HL-60 (cell line): ENCODE data around the gene PHKG2.

Experiments used
- DNase-seq, 2 experiments: peaks; one replicate each; pipeline ENCODE4 v3.0.0-alpha.2; 2010 to 2020; ENCODE audit warnings: low read depth in 1 of 2, low spot score in 1 of 2
- H3K27ac ChIP-seq: fragments of 250-450 bp; sonication (Bioruptor Pico); replicated peaks from 2 replicates; pipeline ENCODE4 v1.5.1; 2020; ENCODE audit warnings: mild to moderate bottlenecking, moderate library complexity
- H3K27me3 ChIP-seq: fragments of 250-450 bp; sonication (Bioruptor Pico); 2 replicates; pipeline ENCODE4 v1.5.1; 2021; ENCODE audit warnings: mild to moderate bottlenecking, moderate library complexity; ENCODE audit not compliant: insufficient read depth, poor library complexity, severe bottlenecking
- H3K4me3 ChIP-seq: replicated peaks from 2 replicates; pipeline ENCODE4 v1.5.1; 2011; ENCODE audit warnings: mild to moderate bottlenecking, control low read depth, low read length; ENCODE audit not compliant: insufficient read depth
- GABPA ChIP-seq: IDR thresholded peaks from 2 replicates; pipeline ENCODE4 v1.6.1; 2012; ENCODE audit warnings: low read depth
- POLR2AphosphoS5 ChIP-seq: IDR thresholded peaks from 2 replicates; pipeline ENCODE4 v1.6.1; 2012; ENCODE audit warnings: low read depth
- REST ChIP-seq: IDR thresholded peaks from 2 replicates; pipeline ENCODE4 v1.6.1; 2012; ENCODE audit warnings: low read depth; ENCODE audit not compliant: insufficient replicate concordance
- SPI1 ChIP-seq: IDR thresholded peaks from 2 replicates; pipeline ENCODE4 v1.6.1; 2012; ENCODE audit warnings: low read depth, mild to moderate bottlenecking, borderline replicate concordance
- TF ChIP-seq, protein P1 (sequence below): IDR thresholded peaks from one replicate; pipeline ENCODE4 v1.5.1; 2011; ENCODE audit warnings: low read length, control low read depth, inconsistent platforms; ENCODE audit not compliant: insufficient read depth

Gene PHKG2

DNA sequence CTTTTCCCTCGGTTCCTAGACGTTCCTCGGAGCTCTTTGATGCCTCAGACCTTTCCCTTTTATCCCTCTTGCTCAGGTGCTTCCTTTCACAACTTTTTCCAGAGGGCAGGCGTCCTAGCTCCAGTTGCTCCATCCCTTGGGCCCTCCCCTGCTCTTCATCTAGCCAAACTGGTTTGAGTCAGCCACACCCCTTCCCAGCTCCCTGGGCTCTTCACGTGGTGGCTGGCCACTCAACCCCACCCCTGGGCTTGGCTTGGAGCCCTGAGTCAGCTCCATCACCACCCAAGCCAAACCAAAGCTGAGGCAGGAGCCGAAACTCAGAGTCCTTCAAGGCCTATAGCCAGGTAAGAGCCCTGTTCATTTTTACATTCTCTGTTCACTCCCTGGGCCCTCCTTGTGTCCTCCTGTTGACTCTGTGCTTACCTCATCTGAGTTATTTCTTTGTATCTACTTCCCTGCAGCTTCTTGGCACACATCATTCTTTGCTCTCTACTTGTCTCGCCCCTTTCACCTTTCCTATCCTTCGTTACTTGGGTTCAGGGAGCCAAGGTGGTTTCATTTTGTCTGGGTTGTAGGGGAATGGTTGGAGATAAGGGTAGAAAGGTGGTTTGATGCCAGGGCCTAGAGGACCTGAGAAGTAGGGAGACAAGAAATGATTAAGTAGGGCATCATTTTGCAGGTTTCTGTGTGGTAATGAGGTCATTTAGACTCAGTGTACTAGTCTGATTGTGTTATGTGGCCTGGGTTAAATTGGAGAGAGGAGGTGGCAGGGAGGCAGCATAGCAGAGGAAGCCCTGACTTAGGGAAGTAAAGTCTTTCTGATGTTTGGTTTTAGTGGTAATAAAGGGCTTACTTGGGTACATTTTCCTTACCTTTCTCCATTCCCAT lies 7.6 kb upstream of the PHKG2 start:
- no peaks in the 10 kb centered on the region for H3K27me3 ChIP-seq
- DNase-seq = no peak
- no peak overlapping the region for H3K4me3 ChIP-seq
- TF ChIP-seq POLR2AphosphoS5 (peak; percentile 33; the same call in 1 of the 2 replicates), REST (no peak)
- TF ChIP-seq, protein P1, sequence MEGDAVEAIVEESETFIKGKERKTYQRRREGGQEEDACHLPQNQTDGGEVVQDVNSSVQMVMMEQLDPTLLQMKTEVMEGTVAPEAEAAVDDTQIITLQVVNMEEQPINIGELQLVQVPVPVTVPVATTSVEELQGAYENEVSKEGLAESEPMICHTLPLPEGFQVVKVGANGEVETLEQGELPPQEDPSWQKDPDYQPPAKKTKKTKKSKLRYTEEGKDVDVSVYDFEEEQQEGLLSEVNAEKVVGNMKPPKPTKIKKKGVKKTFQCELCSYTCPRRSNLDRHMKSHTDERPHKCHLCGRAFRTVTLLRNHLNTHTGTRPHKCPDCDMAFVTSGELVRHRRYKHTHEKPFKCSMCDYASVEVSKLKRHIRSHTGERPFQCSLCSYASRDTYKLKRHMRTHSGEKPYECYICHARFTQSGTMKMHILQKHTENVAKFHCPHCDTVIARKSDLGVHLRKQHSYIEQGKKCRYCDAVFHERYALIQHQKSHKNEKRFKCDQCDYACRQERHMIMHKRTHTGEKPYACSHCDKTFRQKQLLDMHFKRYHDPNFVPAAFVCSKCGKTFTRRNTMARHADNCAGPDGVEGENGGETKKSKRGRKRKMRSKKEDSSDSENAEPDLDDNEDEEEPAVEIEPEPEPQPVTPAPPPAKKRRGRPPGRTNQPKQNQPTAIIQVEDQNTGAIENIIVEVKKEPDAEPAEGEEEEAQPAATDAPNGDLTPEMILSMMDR = no peak
- no peak overlapping the region for H3K27ac ChIP-seq

- Histone ChIP-seq H3K27me3 (no peaks in the 10 kb centered on the region), H3K27ac (no peak overlapping the region), H3K4me3 (no peak overlapping the region)
- TF ChIP-seq GABPA = no peak
- TF ChIP-seq POLR2AphosphoS5 = no peak
- TF ChIP-seq REST = no peak
- DNase-seq = no peak
Measured at GRCh38 chr16:30741461-30741914, 6.7 kb upstream of the PHKG2 start.

GRCh38 chr16:30743716-30744115 lies 4.5 kb upstream of the PHKG2 start:
- no peak for DNase-seq
- Histone ChIP-seq H3K27ac (no peak overlapping the region), H3K4me3 (no peak overlapping the region), H3K27me3 (no peaks in the 10 kb centered on the region)
- TF ChIP-seq POLR2AphosphoS5 = no peak
- no peak for TF ChIP-seq SPI1
- TF ChIP-seq GABPA = no peak

GRCh38 chr16:30744183-30744582 lies 4.0 kb upstream of the PHKG2 start:
- Histone ChIP-seq H3K4me3 (no peak overlapping the region), H3K27ac (no peak overlapping the region), H3K27me3 (no peaks in the 10 kb centered on the region)
- TF ChIP-seq REST (no peak), GABPA (no peak), SPI1 (no peak), POLR2AphosphoS5 (no peak)
- TF ChIP-seq, protein P1 = no peak
- no peak for DNase-seq
